HL-60/S4 treated with retinoic acid at 250 ng/mL for 4 days and 3 days (cell line): ENCODE measurements around the gene ALG10.
"Not testable (repeated sequence)": the region's sequence is repeated elsewhere in the genome, so short reads cannot be mapped to it uniquely, and the experiment has no call there.

Experiments
- in situ Hi-C: fragments of 300-500 bp; cut with MboI; formaldehyde crosslinking; loops from 2 replicates; pipeline ENCODE4 v1.7.0; 2022; ENCODE audit warnings: low sequenced_read_pairs

ALG10 gene

GRCh38 chr12:34022079-34022830, at the start of gene ALG10:
TSS of gene ALG10 (plus strand) at chr12:34022496. CDS start at chr12:34022600, 104 bp downstream.
- in situ Hi-C loops: loop anchor here (10.0 kb wide), 1 partner anchor 1257 kb away; no protein-coding TSS in a partner anchor

GRCh38 chr12:33972884-33973283, 49.4 kb upstream of the ALG10 start:
- in situ Hi-C loops: not testable (repeated sequence)

GRCh38 chr12:33977887-33978286, 44.4 kb upstream of the ALG10 start:
- in situ Hi-C loops: no loop called here

- in situ Hi-C loops: no loop called here
Observed at GRCh38 chr12:33988197-33988805, 34.0 kb upstream of the ALG10 start.

GRCh38 chr12:33988913-33989312, 33.4 kb upstream of the ALG10 start:
- in situ Hi-C loops: no loop called here

GRCh38 chr12:33994857-33995808, 27.2 kb upstream of the ALG10 start:
- in situ Hi-C loops: no loop called here

GRCh38 chr12:34008835-34009234, 13.5 kb upstream of the ALG10 start:
- in situ Hi-C loops: not testable (repeated sequence)

- in situ Hi-C loops: no loop called here
Observed at GRCh38 chr12:34016361-34016760, 5.9 kb upstream of the ALG10 start.

GRCh38 chr12:34021071-34021470, 1.2 kb upstream of the ALG10 start:
- in situ Hi-C loops: loop anchor here (10.0 kb wide), 1 partner anchor 1256 kb away; no protein-coding TSS in a partner anchor

GRCh38 chr12:34027661-34028060, 5.4 kb downstream of the ALG10 start:
- in situ Hi-C loops: loop anchor here (10.0 kb wide), 1 partner anchor 1263 kb away; no protein-coding TSS in a partner anchor

- in situ Hi-C loops: no loop called here
Observed at GRCh38 chr12:34030591-34030990, 8.3 kb downstream of the ALG10 start.

- in situ Hi-C loops: no loop called here
Observed at GRCh38 chr12:34033628-34034296, 11.5 kb downstream of the ALG10 start.

- in situ Hi-C loops: not testable (repeated sequence)
Observed at GRCh38 chr12:34038357-34038756, 16.1 kb downstream of the ALG10 start.

GRCh38 chr12:34046570-34046969, 24.3 kb downstream of the ALG10 start:
- in situ Hi-C loops: no loop called here

- in situ Hi-C loops: not testable (repeated sequence)
Observed at GRCh38 chr12:34047855-34048254, 25.6 kb downstream of the ALG10 start.

GRCh38 chr12:34048714-34049113, 26.4 kb downstream of the ALG10 start:
- in situ Hi-C loops: no loop called here

- in situ Hi-C loops: no loop called here
Observed at GRCh38 chr12:34051486-34051885, 29.2 kb downstream of the ALG10 start.

- in situ Hi-C loops: no loop called here
Observed at GRCh38 chr12:34054938-34055337, 32.6 kb downstream of the ALG10 start.
